Astrocyte (in vitro differentiated cells and primary cell): ENCODE measurements around the gene MAP4K4. TPM values are rescaled to one million over a fixed set of nuclear protein-coding genes. Genes with fewer than 3 reads are reported as not detected.

Experiments
- DNase-seq: peaks from one replicate; pipeline ENCODE4 v3.0.0-alpha.2; 2010; ENCODE audit warnings: low read depth
- FAIRE-seq: peaks from 2 replicates; lab custom pipeline; 2011; peaks lifted over from hg19 to GRCh38; lab: Jason Lieb, UNC
- H2AFZ ChIP-seq: 2 replicates; pipeline ENCODE4 v1.6.0; 2012; ENCODE audit warnings: low read depth, low read length, inconsistent platforms
- H3K27ac ChIP-seq: 2 replicates; pipeline ENCODE4 v1.5.1; 2011; ENCODE audit warnings: low read depth, low read length, inconsistent platforms
- H3K27me3 ChIP-seq: 2 replicates; pipeline ENCODE4 v1.6.0; 2011; ENCODE audit warnings: low read length, inconsistent platforms; ENCODE audit not compliant: insufficient read depth
- H3K36me3 ChIP-seq: 2 replicates; pipeline ENCODE4 v1.5.1; 2011; ENCODE audit warnings: low read length, inconsistent platforms; ENCODE audit not compliant: insufficient read depth
- H3K4me1 ChIP-seq: 2 replicates; pipeline ENCODE4 v1.5.1; 2011; ENCODE audit warnings: low read length, inconsistent platforms; ENCODE audit not compliant: insufficient read depth
- H3K4me2 ChIP-seq: 2 replicates; pipeline ENCODE4 v1.6.0; 2012; ENCODE audit warnings: low read length, inconsistent platforms
- H3K4me3 ChIP-seq: 2 replicates; pipeline ENCODE4 v1.5.1; 2011; ENCODE audit warnings: low read depth, mild to moderate bottlenecking, low read length, inconsistent platforms; ENCODE audit not compliant: insufficient read depth
- H3K79me2 ChIP-seq: 2 replicates; pipeline ENCODE4 v1.6.0; 2012; ENCODE audit warnings: mild to moderate bottlenecking, low read length, inconsistent platforms; ENCODE audit not compliant: insufficient read depth
- H3K9ac ChIP-seq: 2 replicates; pipeline ENCODE4 v1.6.0; 2012; ENCODE audit warnings: mild to moderate bottlenecking, low read length, inconsistent platforms
- H3K9me3 ChIP-seq: 2 replicates; pipeline ENCODE4 v1.5.1; 2012; ENCODE audit warnings: low read depth, mild to moderate bottlenecking, low read length, inconsistent platforms; ENCODE audit not compliant: insufficient read depth
- H4K20me1 ChIP-seq: 2 replicates; pipeline ENCODE4 v1.6.0; 2012; ENCODE audit warnings: low read length, inconsistent platforms; ENCODE audit not compliant: insufficient read depth
- H3K27ac Mint-ChIP-seq: one replicate; pipeline ENCODE4 v1.8.0; 2021; ENCODE audit warnings: mild to moderate bottlenecking, mixed read lengths; ENCODE audit not compliant: unreplicated experiment
- H3K27me3 Mint-ChIP-seq: one replicate; pipeline ENCODE4 v1.8.0; 2021; ENCODE audit warnings: low read depth, mixed read lengths; ENCODE audit not compliant: unreplicated experiment
- H3K36me3 Mint-ChIP-seq: one replicate; pipeline ENCODE4 v1.8.0; 2021; ENCODE audit warnings: low read depth, mixed read lengths; ENCODE audit not compliant: unreplicated experiment
- H3K4me1 Mint-ChIP-seq: one replicate; pipeline ENCODE4 v1.8.0; 2021; ENCODE audit warnings: low read depth, mixed read lengths; ENCODE audit not compliant: unreplicated experiment
- H3K4me3 Mint-ChIP-seq: one replicate; pipeline ENCODE4 v1.8.0; 2021; ENCODE audit warnings: mild to moderate bottlenecking, moderate library complexity, mixed read lengths; ENCODE audit not compliant: unreplicated experiment
- H3K9me3 Mint-ChIP-seq: one replicate; pipeline ENCODE4 v1.8.0; 2021; ENCODE audit warnings: mild to moderate bottlenecking, mixed read lengths; ENCODE audit not compliant: unreplicated experiment
- EZH2 ChIP-seq: IDR thresholded peaks from 2 replicates; pipeline ENCODE4 v1.6.1; 2012; ENCODE audit warnings: mild to moderate bottlenecking, low read length, inconsistent platforms; ENCODE audit not compliant: insufficient read depth
- total RNA-seq: library from RNA; stranded (reverse); gene quantifications from 2 replicates; pipeline ENCODE4 v1.2.1, GENCODE V29; 2021
- TF ChIP-seq, protein P1 (sequence below): IDR thresholded peaks from 2 replicates; pipeline ENCODE4 v1.5.1; 2011; ENCODE audit warnings: low read depth, mild to moderate bottlenecking, inconsistent platforms, low read length, moderate library complexity; ENCODE audit not compliant: insufficient read depth

The MAP4K4 gene
- total RNA-seq, 1 donor from 2014 or later, result 231 TPM

GRCh38 chr2:101795033-101795432 lies 97.5 kb downstream of the MAP4K4 start:
- H3K4me1 ChIP-seq, result no peaks in the 10 kb centered on the region
- H3K27me3 Mint-ChIP-seq, result no peaks in the 10 kb centered on the region
- DNase-seq (no peak), FAIRE-seq (no peak)
- H3K9me3 ChIP-seq, result no peaks in the 10 kb centered on the region
- no peak overlapping the region for H3K4me3 ChIP-seq
- no peaks in the 10 kb centered on the region for H3K27me3 ChIP-seq
- H2AFZ ChIP-seq, result no peak overlapping the region
- H3K9me3 Mint-ChIP-seq, result no peaks in the 10 kb centered on the region
- no peak for TF ChIP-seq EZH2
- TF ChIP-seq, protein P1, sequence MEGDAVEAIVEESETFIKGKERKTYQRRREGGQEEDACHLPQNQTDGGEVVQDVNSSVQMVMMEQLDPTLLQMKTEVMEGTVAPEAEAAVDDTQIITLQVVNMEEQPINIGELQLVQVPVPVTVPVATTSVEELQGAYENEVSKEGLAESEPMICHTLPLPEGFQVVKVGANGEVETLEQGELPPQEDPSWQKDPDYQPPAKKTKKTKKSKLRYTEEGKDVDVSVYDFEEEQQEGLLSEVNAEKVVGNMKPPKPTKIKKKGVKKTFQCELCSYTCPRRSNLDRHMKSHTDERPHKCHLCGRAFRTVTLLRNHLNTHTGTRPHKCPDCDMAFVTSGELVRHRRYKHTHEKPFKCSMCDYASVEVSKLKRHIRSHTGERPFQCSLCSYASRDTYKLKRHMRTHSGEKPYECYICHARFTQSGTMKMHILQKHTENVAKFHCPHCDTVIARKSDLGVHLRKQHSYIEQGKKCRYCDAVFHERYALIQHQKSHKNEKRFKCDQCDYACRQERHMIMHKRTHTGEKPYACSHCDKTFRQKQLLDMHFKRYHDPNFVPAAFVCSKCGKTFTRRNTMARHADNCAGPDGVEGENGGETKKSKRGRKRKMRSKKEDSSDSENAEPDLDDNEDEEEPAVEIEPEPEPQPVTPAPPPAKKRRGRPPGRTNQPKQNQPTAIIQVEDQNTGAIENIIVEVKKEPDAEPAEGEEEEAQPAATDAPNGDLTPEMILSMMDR, result no peak
- H4K20me1 ChIP-seq, result peaks cover 90% of the 10 kb centered on the region
- no peak overlapping the region for H3K27ac Mint-ChIP-seq
- peaks cover 34% of the 10 kb centered on the region for H3K4me1 Mint-ChIP-seq
- H3K79me2 ChIP-seq, result peaks cover 100% of the 10 kb centered on the region
- H3K4me2 ChIP-seq, result no peak overlapping the region
- peaks cover 7% of the 10 kb centered on the region for H3K36me3 Mint-ChIP-seq
- no peak overlapping the region for H3K4me3 Mint-ChIP-seq
- H3K27ac ChIP-seq, result no peak overlapping the region
- H3K36me3 ChIP-seq, result peaks cover 11% of the 10 kb centered on the region
- no peak overlapping the region for H3K9ac ChIP-seq

GRCh38 chr2:101796825-101797600 lies 99.5 kb downstream of the MAP4K4 start:
- H3K27ac Mint-ChIP-seq, result no peak overlapping the region
- Histone ChIP-seq H3K9ac (no peak overlapping the region), H3K27me3 (no peaks in the 10 kb centered on the region), H3K79me2 (peaks cover 100% of the 10 kb centered on the region), H3K4me2 (no peak overlapping the region), H4K20me1 (peaks cover 88% of the 10 kb centered on the region), H3K36me3 (peaks cover under 1% of the 10 kb centered on the region), H3K9me3 (no peaks in the 10 kb centered on the region), H3K4me3 (no peak overlapping the region), H3K27ac (no peak overlapping the region), H3K4me1 (no peaks in the 10 kb centered on the region), H2AFZ (no peak overlapping the region)
- no peaks in the 10 kb centered on the region for H3K9me3 Mint-ChIP-seq
- H3K36me3 Mint-ChIP-seq, result peaks cover 8% of the 10 kb centered on the region
- no peaks in the 10 kb centered on the region for H3K27me3 Mint-ChIP-seq
- no peak for FAIRE-seq
- TF ChIP-seq EZH2, result no peak
- TF ChIP-seq, protein P1, result no peak
- H3K4me1 Mint-ChIP-seq, result peaks cover 25% of the 10 kb centered on the region
- DNase-seq, result no peak
- no peak overlapping the region for H3K4me3 Mint-ChIP-seq

DNA sequence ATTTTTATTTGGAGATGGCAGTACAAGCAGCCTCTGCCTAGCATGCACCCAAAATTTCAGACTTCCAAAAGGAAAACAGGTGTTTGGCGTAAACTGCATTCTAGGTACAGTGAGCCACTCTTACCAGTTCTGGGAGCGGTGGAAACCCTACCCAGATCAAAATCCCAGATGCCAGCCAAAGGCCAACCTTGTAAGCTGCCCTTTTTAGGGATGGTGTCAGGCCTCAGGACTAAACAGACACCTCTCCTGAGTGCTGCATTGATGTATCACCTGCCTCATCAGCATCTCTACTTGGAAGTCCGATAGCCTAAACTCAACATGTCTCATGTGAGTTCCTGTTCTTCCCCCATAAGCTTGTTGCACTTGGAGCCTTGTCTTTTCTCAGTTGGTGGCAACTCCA lies 104.0 kb downstream of the MAP4K4 start:
- no peak overlapping the region for H3K27ac Mint-ChIP-seq
- no peaks in the 10 kb centered on the region for H3K9me3 ChIP-seq
- FAIRE-seq, result no peak
- H3K79me2 ChIP-seq, result peaks cover 91% of the 10 kb centered on the region
- no peaks in the 10 kb centered on the region for H3K9me3 Mint-ChIP-seq
- H3K27ac ChIP-seq, result no peak overlapping the region
- H3K4me1 ChIP-seq, result peaks cover 38% of the 10 kb centered on the region
- no peak for TF ChIP-seq EZH2
- TF ChIP-seq, protein P1, result no peak
- H3K4me3 ChIP-seq, result no peak overlapping the region
- H3K36me3 ChIP-seq, result no peaks in the 10 kb centered on the region
- H4K20me1 ChIP-seq, result peaks cover 85% of the 10 kb centered on the region
- DNase-seq, result no peak
- H3K27me3 ChIP-seq, result no peaks in the 10 kb centered on the region
- H3K4me1 Mint-ChIP-seq, result peaks cover 50% of the 10 kb centered on the region
- H3K27me3 Mint-ChIP-seq, result no peaks in the 10 kb centered on the region
- H3K4me2 ChIP-seq, result no peak overlapping the region
- H3K9ac ChIP-seq, result no peak overlapping the region
- H3K36me3 Mint-ChIP-seq, result peaks cover 10% of the 10 kb centered on the region
- no peak overlapping the region for H2AFZ ChIP-seq
- H3K4me3 Mint-ChIP-seq, result no peak overlapping the region
